ENCODE results near the gene C2CD3. TPM values are rescaled to one million over a fixed set of nuclear protein-coding genes. Genes with fewer than 3 reads are reported as not detected.

C2CD3 gene
- total RNA-seq, 2 donors from 2014 or later = 19.9 to 25.7 TPM

DNA sequence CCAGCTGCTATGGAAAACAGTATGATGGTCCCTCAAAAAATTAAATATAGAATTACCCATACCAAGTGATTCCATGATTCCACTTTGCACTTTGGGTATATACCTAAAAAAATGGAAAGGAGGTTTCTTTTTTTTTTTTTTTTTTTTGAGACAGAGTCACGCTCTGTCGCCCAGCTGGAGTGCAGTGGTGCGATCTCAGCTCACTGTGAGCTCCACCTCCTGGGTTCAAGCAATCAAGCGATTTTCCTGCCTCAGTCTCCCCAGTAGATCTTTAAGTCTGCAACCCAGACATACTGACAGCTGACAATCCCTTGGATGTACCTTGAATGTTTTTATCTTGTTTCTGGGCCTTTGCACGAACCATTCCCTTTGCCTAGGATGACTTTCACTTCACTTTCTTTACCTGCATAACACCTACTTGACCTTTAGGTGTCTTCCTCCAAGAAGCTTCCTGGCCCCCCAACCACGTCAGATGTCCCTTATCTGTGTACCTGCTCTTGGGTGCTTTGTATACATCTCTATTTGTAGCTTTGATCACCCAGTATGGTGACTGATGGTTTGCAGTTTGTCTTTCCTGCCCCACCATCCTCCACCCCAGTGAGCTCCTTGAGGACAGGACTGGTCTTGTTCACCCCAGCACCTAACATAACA lies 173.6 kb downstream of the C2CD3 start:
- Histone ChIP-seq H3K36me3 (no peaks in the 10 kb centered on the region), H3K27me3 (no peaks in the 10 kb centered on the region), H3K4me3 (no peak overlapping the region), H3K4me1 (no peaks in the 10 kb centered on the region), H3K9ac (ENCODE audit: low read depth in 2 of 2, low read length in 2 of 2) (no peak overlapping the region), H3K27ac (no peak overlapping the region), H3K9me3 (no peaks in the 10 kb centered on the region)
- DNase-seq = no peak
- TF ChIP-seq, protein P1, sequence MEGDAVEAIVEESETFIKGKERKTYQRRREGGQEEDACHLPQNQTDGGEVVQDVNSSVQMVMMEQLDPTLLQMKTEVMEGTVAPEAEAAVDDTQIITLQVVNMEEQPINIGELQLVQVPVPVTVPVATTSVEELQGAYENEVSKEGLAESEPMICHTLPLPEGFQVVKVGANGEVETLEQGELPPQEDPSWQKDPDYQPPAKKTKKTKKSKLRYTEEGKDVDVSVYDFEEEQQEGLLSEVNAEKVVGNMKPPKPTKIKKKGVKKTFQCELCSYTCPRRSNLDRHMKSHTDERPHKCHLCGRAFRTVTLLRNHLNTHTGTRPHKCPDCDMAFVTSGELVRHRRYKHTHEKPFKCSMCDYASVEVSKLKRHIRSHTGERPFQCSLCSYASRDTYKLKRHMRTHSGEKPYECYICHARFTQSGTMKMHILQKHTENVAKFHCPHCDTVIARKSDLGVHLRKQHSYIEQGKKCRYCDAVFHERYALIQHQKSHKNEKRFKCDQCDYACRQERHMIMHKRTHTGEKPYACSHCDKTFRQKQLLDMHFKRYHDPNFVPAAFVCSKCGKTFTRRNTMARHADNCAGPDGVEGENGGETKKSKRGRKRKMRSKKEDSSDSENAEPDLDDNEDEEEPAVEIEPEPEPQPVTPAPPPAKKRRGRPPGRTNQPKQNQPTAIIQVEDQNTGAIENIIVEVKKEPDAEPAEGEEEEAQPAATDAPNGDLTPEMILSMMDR (IDR thresholded peaks at IDR 0.05) = no peak
- intact Hi-C loops (cut with DNase I) = no loop called here

DNA sequence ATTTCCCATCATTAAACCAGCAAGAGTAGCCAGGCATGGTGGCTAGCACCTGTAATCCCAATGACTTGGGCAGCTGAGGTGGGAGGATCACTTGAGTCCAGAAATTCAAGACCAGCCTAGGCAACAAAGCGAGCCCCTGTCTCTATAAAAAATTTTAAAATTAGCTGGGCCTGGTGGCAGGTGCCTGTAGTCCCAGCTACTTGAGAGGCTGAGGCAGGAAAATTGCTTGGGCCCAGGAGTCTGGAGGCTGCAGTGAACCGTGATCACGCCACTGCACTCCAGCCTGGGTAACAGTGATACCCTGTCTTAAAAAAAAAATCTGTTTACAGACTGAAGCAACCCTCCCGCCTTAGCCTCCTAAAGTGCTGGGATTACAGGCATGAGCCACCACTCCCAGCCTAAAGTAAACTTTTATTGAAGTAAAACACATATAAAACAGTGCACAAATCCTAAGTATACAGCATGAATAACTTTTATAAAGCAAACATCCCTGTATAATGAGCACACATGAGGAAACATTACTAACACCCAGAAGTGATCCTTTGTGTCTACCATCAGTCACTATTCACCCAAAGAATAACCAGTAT lies 174.5 kb downstream of the C2CD3 start:
- DNase-seq = peak; percentile 47
- no peaks in the 10 kb centered on the region for H3K9me3 ChIP-seq
- no peaks in the 10 kb centered on the region for H3K27me3 ChIP-seq
- H3K4me1 ChIP-seq = no peaks in the 10 kb centered on the region
- H3K4me3 ChIP-seq = no peak overlapping the region
- intact Hi-C loops (cut with DNase I) = no loop called here
- no peak overlapping the region for H3K27ac ChIP-seq
- no peaks in the 10 kb centered on the region for H3K36me3 ChIP-seq
- no peak overlapping the region for H3K9ac ChIP-seq (ENCODE audit: low read depth in 2 of 2, low read length in 2 of 2)
- TF ChIP-seq, protein P1 (IDR thresholded peaks at IDR 0.05) = no peak

DNA sequence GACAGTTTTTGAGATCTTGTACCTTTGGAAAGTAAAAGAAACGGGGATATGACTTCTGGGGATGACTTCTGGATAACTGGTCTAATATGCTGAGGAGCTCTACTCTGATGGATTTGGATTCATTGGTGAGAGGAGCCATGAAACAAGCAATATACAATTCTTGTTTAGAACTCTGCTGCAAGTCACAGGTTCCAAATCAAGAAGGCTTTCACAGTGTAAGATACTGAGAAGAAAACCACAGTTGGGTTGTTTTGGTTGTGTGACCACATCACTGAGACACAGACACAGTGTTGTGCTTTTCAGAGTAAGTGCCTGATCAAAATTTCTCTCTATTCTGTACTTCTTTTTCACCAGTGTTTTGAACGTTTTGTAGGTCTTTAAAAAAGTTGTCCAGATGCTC lies 175.1 kb downstream of the C2CD3 start:
- H3K36me3 ChIP-seq = no peaks in the 10 kb centered on the region
- H3K4me3 ChIP-seq = no peak overlapping the region
- no peak overlapping the region for H3K9ac ChIP-seq (ENCODE audit: low read depth in 2 of 2, low read length in 2 of 2)
- no peaks in the 10 kb centered on the region for H3K27me3 ChIP-seq
- intact Hi-C loops (cut with DNase I) = no loop called here
- H3K4me1 ChIP-seq = no peaks in the 10 kb centered on the region
- DNase-seq = no peak
- no peaks in the 10 kb centered on the region for H3K9me3 ChIP-seq
- H3K27ac ChIP-seq = peak overlapping the region; percentile 18
- TF ChIP-seq, protein P1 (IDR thresholded peaks at IDR 0.05) = no peak

DNA sequence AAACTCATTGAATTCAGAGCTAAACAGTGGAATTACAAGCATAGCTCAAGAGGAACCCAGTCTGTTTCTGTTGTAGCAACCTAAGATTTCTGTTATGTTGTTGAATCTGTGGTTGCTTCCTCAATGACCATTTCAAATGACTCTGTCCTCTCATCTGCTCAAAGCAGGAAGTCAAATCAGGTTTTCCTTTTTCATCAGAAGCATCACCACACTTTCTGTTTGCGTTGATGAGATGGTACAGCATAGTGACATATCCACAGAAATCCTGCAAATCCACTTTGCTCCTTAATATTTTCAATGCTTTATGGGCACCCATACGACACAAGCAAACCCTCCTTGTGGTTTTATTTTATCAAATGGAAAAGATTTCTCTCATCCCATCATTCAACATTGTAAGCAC lies 175.6 kb downstream of the C2CD3 start:
- H3K27ac ChIP-seq = peak overlapping the region; percentile 18
- DNase-seq = no peak
- H3K36me3 ChIP-seq = no peaks in the 10 kb centered on the region
- H3K27me3 ChIP-seq = no peaks in the 10 kb centered on the region
- H3K4me1 ChIP-seq = no peaks in the 10 kb centered on the region
- no peak overlapping the region for H3K4me3 ChIP-seq
- no peak overlapping the region for H3K9ac ChIP-seq (ENCODE audit: low read depth in 2 of 2, low read length in 2 of 2)
- intact Hi-C loops (cut with DNase I) = no loop called here
- TF ChIP-seq, protein P1 (IDR thresholded peaks at IDR 0.05) = no peak
- H3K9me3 ChIP-seq = no peaks in the 10 kb centered on the region

DNA sequence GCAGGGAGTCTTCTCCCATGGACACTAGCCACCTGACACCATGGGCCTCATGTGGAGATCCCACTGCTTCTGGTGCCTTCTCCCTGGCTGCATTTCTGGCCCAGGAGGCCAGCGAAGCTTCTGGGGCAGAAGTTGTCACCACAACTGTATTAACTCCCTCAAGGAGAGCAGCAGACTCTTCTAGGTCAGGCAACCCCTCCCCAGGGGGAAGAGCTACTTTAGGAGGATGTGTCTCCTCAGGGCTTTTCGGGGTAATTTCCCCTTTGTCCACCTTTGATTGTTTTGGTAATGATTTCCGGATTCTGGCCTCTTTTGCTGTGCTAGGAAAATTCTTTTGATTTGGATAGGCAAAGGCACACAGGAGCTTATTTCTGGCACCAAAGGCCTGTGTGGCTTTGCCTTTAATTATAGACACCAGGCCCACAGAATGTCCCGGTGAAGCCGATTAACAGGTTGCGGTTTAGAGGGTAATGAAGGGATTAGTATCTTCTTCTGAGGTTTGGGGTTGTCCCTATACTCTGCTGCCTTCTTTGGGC lies 179.3 kb downstream of the C2CD3 start:
- TF ChIP-seq, protein P1 (IDR thresholded peaks at IDR 0.05) = no peak
- Histone ChIP-seq H3K27ac (no peak overlapping the region), H3K4me3 (no peak overlapping the region), H3K4me1 (no peaks in the 10 kb centered on the region), H3K9ac (ENCODE audit: low read depth in 2 of 2, low read length in 2 of 2) (no peak overlapping the region), H3K36me3 (no peaks in the 10 kb centered on the region), H3K27me3 (no peaks in the 10 kb centered on the region), H3K9me3 (no peaks in the 10 kb centered on the region)
- intact Hi-C loops (cut with DNase I) = no loop called here
- DNase-seq = no peak

All from colonic mucosa (tissue), 4 donors.